Trophoblast cell (in vitro differentiated cells and primary cell): ENCODE data around the gene DENND1A.

Experiments
- DNase-seq, 2 donors: peaks; one replicate each; pipeline ENCODE4 v3.0.0-alpha.2; 2016
- H2AFZ ChIP-seq: 2 replicates; pipeline ENCODE4 v1.6.1; 2013; ENCODE audit warnings: low read length, moderate library complexity, mild to moderate bottlenecking; ENCODE audit not compliant: insufficient read depth, poor library complexity
- H2AK5ac ChIP-seq: 2 replicates; pipeline ENCODE4 v1.6.1; 2013; ENCODE audit warnings: mild to moderate bottlenecking, low read length
- H2BK120ac ChIP-seq: 2 replicates; pipeline ENCODE4 v1.6.1; 2013; ENCODE audit warnings: low read length, mild to moderate bottlenecking, moderate library complexity; ENCODE audit not compliant: insufficient read depth, poor library complexity
- H2BK12ac ChIP-seq: 2 replicates; pipeline ENCODE4 v1.6.1; 2013; ENCODE audit warnings: mild to moderate bottlenecking, low read length, moderate library complexity
- H2BK5ac ChIP-seq: 2 replicates; pipeline ENCODE4 v1.6.1; 2013; ENCODE audit warnings: low read length, low read depth, moderate library complexity, mild to moderate bottlenecking; ENCODE audit not compliant: poor library complexity
- H3K14ac ChIP-seq: 2 replicates; pipeline ENCODE4 v1.6.1; 2013; ENCODE audit warnings: mild to moderate bottlenecking, low read length
- H3K18ac ChIP-seq: 2 replicates; pipeline ENCODE4 v1.6.1; 2013; ENCODE audit warnings: mild to moderate bottlenecking, low read length
- H3K23ac ChIP-seq: 2 replicates; pipeline ENCODE4 v1.6.1; 2013; ENCODE audit warnings: low read length
- H3K27ac ChIP-seq: 2 replicates; pipeline ENCODE4 v1.5.1; 2013; ENCODE audit warnings: low read depth, mild to moderate bottlenecking, inconsistent platforms, low read length, moderate library complexity
- H3K27me3 ChIP-seq: 2 replicates; pipeline ENCODE4 v1.6.1; 2013; ENCODE audit warnings: inconsistent platforms, mild to moderate bottlenecking, low read length, moderate library complexity; ENCODE audit not compliant: insufficient read depth
- H3K36me3 ChIP-seq, 2 experiments: 1 replicate in 1 of 2; 2 replicates in 1 of 2; pipeline ENCODE4 v1.6.1; 2013; ENCODE audit warnings: low read length in 2 of 2, mild to moderate bottlenecking in 2 of 2, moderate library complexity in 1 of 2; ENCODE audit not compliant: insufficient read depth in 2 of 2, control insufficient read depth in 1 of 2
- H3K4ac ChIP-seq: 2 replicates; pipeline ENCODE4 v1.6.1; 2013; ENCODE audit warnings: low read depth, mild to moderate bottlenecking, low read length, moderate library complexity
- H3K4me1 ChIP-seq, 2 experiments: 1 replicate in 1 of 2; 2 replicates in 1 of 2; pipeline ENCODE4 v1.6.1; 2013; ENCODE audit warnings: low read length in 2 of 2, mild to moderate bottlenecking in 2 of 2, moderate library complexity in 1 of 2; ENCODE audit not compliant: insufficient read depth in 2 of 2, control insufficient read depth in 1 of 2
- H3K4me2 ChIP-seq: 2 replicates; pipeline ENCODE4 v1.6.1; 2013; ENCODE audit warnings: inconsistent platforms, mild to moderate bottlenecking, low read length, moderate library complexity
- H3K4me3 ChIP-seq: 2 replicates; pipeline ENCODE4 v1.5.1; 2013; ENCODE audit warnings: mild to moderate bottlenecking, low read depth, low read length, inconsistent platforms
- H3K79me1 ChIP-seq: one replicate; pipeline ENCODE4 v1.6.1; 2013; ENCODE audit warnings: low read length
- H3K79me2 ChIP-seq: 2 replicates; pipeline ENCODE4 v1.6.1; 2013; ENCODE audit warnings: low read length, mild to moderate bottlenecking; ENCODE audit not compliant: control insufficient read depth, insufficient read depth, poor library complexity
- H3K9ac ChIP-seq: 2 replicates; pipeline ENCODE4 v1.6.1; 2013; ENCODE audit warnings: mild to moderate bottlenecking, low read length
- H3K9me3 ChIP-seq: 2 replicates; pipeline ENCODE4 v1.6.1; 2013; ENCODE audit warnings: low read depth, mild to moderate bottlenecking, control low read depth, inconsistent platforms, low read length; ENCODE audit not compliant: insufficient read depth
- H4K12ac ChIP-seq: 2 replicates; pipeline ENCODE4 v1.6.1; 2013; ENCODE audit warnings: low read depth, mild to moderate bottlenecking, low read length, moderate library complexity
- H4K8ac ChIP-seq: 2 replicates; pipeline ENCODE4 v1.6.1; 2013; ENCODE audit warnings: low read depth, mild to moderate bottlenecking, low read length, moderate library complexity
- H4K91ac ChIP-seq: one replicate; pipeline ENCODE4 v1.6.1; 2013; ENCODE audit warnings: low read depth, mild to moderate bottlenecking, low read length, moderate library complexity
- whole genome bisulfite sequencing: extraction: QIAGEN DNeasy Blood & Tissue Kit; methylation state at CpG from one replicate; pipeline ENCODE4 v1.1.7; 2013; ENCODE audit warnings: missing lambda C conversion rate; ENCODE audit not compliant: insufficient read length, insufficient coverage; ENCODE audit errors: extremely low coverage; 5-methylcytosine and 5-hydroxymethylcytosine counted together

Gene DENND1A

DNA sequence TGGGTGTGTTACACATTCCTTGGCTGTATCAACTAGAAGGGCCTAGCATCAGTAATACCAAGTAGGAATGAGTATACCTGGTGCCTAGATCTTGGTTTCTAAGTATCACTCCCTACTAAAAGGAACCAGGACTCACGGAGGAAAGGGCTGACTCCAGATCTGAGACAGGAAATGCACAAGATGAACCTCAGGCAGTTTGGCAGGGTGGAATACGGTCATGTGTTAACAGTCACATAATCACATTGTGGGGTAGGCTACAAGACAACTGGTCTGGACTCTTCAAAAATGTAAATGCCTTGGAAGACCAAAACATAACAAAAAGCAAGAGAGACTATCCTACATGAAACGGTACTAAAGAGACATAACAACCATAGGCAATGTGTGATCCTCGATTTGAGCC lies 415.2 kb downstream of the DENND1A start:
- DNase-seq = no peak
- H4K12ac ChIP-seq = no peak overlapping the region
- no CpG with 5 or more reads among the region's 4 CpGs for WGBS

GRCh38 chr9:123513554-123513953 lies 416.4 kb downstream of the DENND1A start:
- no peak overlapping the region for H4K91ac ChIP-seq
- peak; percentile 43 to 83 for DNase-seq
- H3K18ac ChIP-seq = no peak overlapping the region
- no peak overlapping the region for H3K4me2 ChIP-seq
- H3K9me3 ChIP-seq = no peaks in the 10 kb centered on the region
- no peaks in the 10 kb centered on the region for H3K27me3 ChIP-seq
- no peak overlapping the region for H3K4ac ChIP-seq
- no peak overlapping the region for H2AFZ ChIP-seq
- no peaks in the 10 kb centered on the region for H3K36me3 ChIP-seq
- H3K14ac ChIP-seq = no peak overlapping the region
- H3K23ac ChIP-seq = no peak overlapping the region
- WGBS = no CpG with 5 or more reads among the region's 2 CpGs
- no peak overlapping the region for H2BK5ac ChIP-seq
- no peak overlapping the region for H2BK120ac ChIP-seq
- H2BK12ac ChIP-seq = no peak overlapping the region
- H4K12ac ChIP-seq = no peak overlapping the region
- H3K4me1 ChIP-seq = peaks cover 15 to 17% of the 10 kb centered on the region in 2 experiments
- no peaks in the 10 kb centered on the region for H3K79me2 ChIP-seq
- H3K27ac ChIP-seq = no peak overlapping the region
- H4K8ac ChIP-seq = no peak overlapping the region
- no peak overlapping the region for H3K4me3 ChIP-seq
- H2AK5ac ChIP-seq = no peak overlapping the region
- H3K9ac ChIP-seq = no peak overlapping the region
- no peaks in the 10 kb centered on the region for H3K79me1 ChIP-seq

More for the DNA sequence above, 415.2 kb downstream of the DENND1A start:
- Histone ChIP-seq H3K23ac (no peak overlapping the region), H3K9me3 (no peaks in the 10 kb centered on the region), H3K14ac (no peak overlapping the region), H3K4ac (no peak overlapping the region), H2BK120ac (no peak overlapping the region), H3K4me1 (peaks cover 10% of the 10 kb centered on the region in 2 experiments), H3K4me3 (no peak overlapping the region), H4K8ac (no peak overlapping the region), H4K91ac (no peak overlapping the region), H2BK12ac (no peak overlapping the region), H3K27me3 (no peaks in the 10 kb centered on the region), H2BK5ac (no peak overlapping the region), H3K79me2 (no peaks in the 10 kb centered on the region), H2AK5ac (no peak overlapping the region), H2AFZ (no peak overlapping the region), H3K27ac (no peak overlapping the region), H3K9ac (no peak overlapping the region), H3K79me1 (no peaks in the 10 kb centered on the region), H3K4me2 (no peak overlapping the region), H3K36me3 (no peaks in the 10 kb centered on the region), H3K18ac (no peak overlapping the region)

GRCh38 chr9:123511326-123512277 lies 418.3 kb downstream of the DENND1A start:
- Histone ChIP-seq H3K9ac (no peak overlapping the region), H3K36me3 (no peaks in the 10 kb centered on the region), H3K79me2 (no peaks in the 10 kb centered on the region), H3K18ac (no peak overlapping the region), H3K4me3 (no peak overlapping the region), H3K27me3 (no peaks in the 10 kb centered on the region), H3K4me1 (peaks cover 15 to 17% of the 10 kb centered on the region in 2 experiments), H4K91ac (no peak overlapping the region), H3K23ac (no peak overlapping the region), H2BK5ac (no peak overlapping the region), H3K4me2 (no peak overlapping the region), H3K9me3 (no peaks in the 10 kb centered on the region), H2AK5ac (no peak overlapping the region), H2AFZ (no peak overlapping the region), H2BK120ac (no peak overlapping the region), H3K27ac (no peak overlapping the region), H2BK12ac (no peak overlapping the region), H3K4ac (no peak overlapping the region), H4K8ac (no peak overlapping the region), H4K12ac (no peak overlapping the region), H3K14ac (no peak overlapping the region), H3K79me1 (no peaks in the 10 kb centered on the region)
- WGBS = no CpG with 5 or more reads among the region's 15 CpGs
- no peak for DNase-seq

- no peak overlapping the region for H3K18ac ChIP-seq
- H3K27ac ChIP-seq = no peak overlapping the region
- H3K4ac ChIP-seq = no peak overlapping the region
- peak; percentile 91 to 95 for DNase-seq
- no peak overlapping the region for H4K12ac ChIP-seq
- no peaks in the 10 kb centered on the region for H3K36me3 ChIP-seq
- H3K14ac ChIP-seq = no peak overlapping the region
- H3K9ac ChIP-seq = no peak overlapping the region
- no peaks in the 10 kb centered on the region for H3K9me3 ChIP-seq
- no peak overlapping the region for H3K4me3 ChIP-seq
- H2AFZ ChIP-seq = no peak overlapping the region
- no peaks in the 10 kb centered on the region for H3K79me2 ChIP-seq
- H2BK5ac ChIP-seq = no peak overlapping the region
- H3K27me3 ChIP-seq = no peaks in the 10 kb centered on the region
- no peak overlapping the region for H3K4me2 ChIP-seq
- no peak overlapping the region for H2BK12ac ChIP-seq
- H3K79me1 ChIP-seq = no peaks in the 10 kb centered on the region
- H4K91ac ChIP-seq = no peak overlapping the region
- H3K4me1 ChIP-seq = peaks cover 15 to 17% of the 10 kb centered on the region in 2 experiments
- H2BK120ac ChIP-seq = no peak overlapping the region
- no peak overlapping the region for H4K8ac ChIP-seq
- WGBS = no CpG with 5 or more reads among the region's 2 CpGs
- H2AK5ac ChIP-seq = no peak overlapping the region
- H3K23ac ChIP-seq = no peak overlapping the region
These were observed 420.3 kb downstream of the DENND1A start for GRCh38 chr9:123509646-123510045.
